Gastrocnemius medialis (tissue), 4 donors: ENCODE measurements around the gene COL24A1.

ENCODE experiments used
- CTCF ChIP-seq, 5 experiments: fragments of 450-650 bp in 3 of 5; fragments of 200-600 bp in 2 of 5; sonication (generic) in 2 of 5; IDR thresholded peaks in 4 of 5; conservative IDR thresholded peaks in 1 of 5; 1 replicate in 4 of 5; 2 replicates in 1 of 5; pipeline ENCODE4 v1.5.1; 2016 to 2019; ENCODE audit warnings: antibody characterized with exemption in 5 of 5, mild to moderate bottlenecking in 3 of 5, moderate library complexity in 3 of 5
- POLR2A ChIP-seq, 2 donors: fragments of 450-650 bp; IDR thresholded peaks; one replicate each; pipeline ENCODE4 v1.6.1; 2017; ENCODE audit warnings: antibody characterized with exemption in 2 of 2, mild to moderate bottlenecking in 2 of 2, moderate library complexity in 2 of 2

GRCh38 chr1:85957760-85958159 lies 198.8 kb downstream of the COL24A1 start:
- TF ChIP-seq CTCF (IDR thresholded peaks at IDR 0.05 in 4 of 5, conservative IDR thresholded peaks at IDR 0.05 in 1 of 5) (no peak), POLR2A (IDR thresholded peaks at IDR 0.05) (no peak)
